ENCODE data around the gene GPNMB.

- no peak for TF ChIP-seq POLR2A (IDR thresholded peaks at IDR 0.05; ENCODE audit: extremely low read depth, insufficient read length)
- TF ChIP-seq, protein P1, sequence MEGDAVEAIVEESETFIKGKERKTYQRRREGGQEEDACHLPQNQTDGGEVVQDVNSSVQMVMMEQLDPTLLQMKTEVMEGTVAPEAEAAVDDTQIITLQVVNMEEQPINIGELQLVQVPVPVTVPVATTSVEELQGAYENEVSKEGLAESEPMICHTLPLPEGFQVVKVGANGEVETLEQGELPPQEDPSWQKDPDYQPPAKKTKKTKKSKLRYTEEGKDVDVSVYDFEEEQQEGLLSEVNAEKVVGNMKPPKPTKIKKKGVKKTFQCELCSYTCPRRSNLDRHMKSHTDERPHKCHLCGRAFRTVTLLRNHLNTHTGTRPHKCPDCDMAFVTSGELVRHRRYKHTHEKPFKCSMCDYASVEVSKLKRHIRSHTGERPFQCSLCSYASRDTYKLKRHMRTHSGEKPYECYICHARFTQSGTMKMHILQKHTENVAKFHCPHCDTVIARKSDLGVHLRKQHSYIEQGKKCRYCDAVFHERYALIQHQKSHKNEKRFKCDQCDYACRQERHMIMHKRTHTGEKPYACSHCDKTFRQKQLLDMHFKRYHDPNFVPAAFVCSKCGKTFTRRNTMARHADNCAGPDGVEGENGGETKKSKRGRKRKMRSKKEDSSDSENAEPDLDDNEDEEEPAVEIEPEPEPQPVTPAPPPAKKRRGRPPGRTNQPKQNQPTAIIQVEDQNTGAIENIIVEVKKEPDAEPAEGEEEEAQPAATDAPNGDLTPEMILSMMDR (IDR thresholded peaks at IDR 0.05; ENCODE audit: low read depth, low read length): no peak
Observed at GRCh38 chr7:23275912-23276311, 29.3 kb downstream of the GPNMB start.
